NOMO-1 (cell line): ENCODE results near the gene KIF13A.
A peak's percentile ranks its signal among the peaks of the same experiment; 100 is the strongest.
"Not testable (repeated sequence)": the region's sequence is repeated elsewhere in the genome, so short reads cannot be mapped to it uniquely, and the experiment has no call there.

Experiments used
- DNase-seq, 2 experiments: peaks; one replicate each; lab custom pipeline; 2025; ENCODE audit not compliant: unreplicated experiment in 2 of 2; lab: John Stamatoyannopoulos, UW

Gene KIF13A

DNA sequence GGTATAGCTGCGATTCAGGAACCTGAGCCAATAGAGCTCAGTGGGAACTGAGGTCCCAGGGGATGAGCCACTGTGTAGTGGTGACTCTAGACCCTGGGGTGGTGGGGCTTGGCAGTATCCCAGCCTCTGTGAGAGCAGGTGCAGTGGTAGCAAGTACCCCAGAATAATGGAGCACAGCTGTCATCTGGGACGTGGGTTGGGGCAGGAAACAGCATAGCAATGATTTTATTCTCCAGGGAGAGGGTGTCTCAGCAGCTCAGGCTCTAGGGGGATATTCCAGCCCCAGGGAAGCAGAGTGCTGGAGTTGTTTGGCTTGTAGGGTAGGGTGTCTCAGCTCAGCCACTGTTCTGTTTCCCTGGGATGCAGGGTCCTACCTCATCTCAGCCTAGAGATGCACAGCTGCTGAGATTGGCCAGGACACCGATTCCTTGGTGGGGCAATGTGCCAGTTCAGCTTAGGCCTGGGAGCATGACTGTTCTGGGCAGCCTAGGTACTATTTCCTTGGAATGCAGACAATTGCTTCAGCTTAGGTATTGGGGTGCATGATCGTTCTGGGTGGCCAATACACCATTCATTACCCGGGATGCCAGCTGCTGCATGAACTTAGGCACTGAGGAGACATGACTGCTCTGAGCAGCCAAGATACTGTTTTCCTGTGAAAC, 246.7 kb downstream of the KIF13A start:
- DNase-seq, result no peak

DNA sequence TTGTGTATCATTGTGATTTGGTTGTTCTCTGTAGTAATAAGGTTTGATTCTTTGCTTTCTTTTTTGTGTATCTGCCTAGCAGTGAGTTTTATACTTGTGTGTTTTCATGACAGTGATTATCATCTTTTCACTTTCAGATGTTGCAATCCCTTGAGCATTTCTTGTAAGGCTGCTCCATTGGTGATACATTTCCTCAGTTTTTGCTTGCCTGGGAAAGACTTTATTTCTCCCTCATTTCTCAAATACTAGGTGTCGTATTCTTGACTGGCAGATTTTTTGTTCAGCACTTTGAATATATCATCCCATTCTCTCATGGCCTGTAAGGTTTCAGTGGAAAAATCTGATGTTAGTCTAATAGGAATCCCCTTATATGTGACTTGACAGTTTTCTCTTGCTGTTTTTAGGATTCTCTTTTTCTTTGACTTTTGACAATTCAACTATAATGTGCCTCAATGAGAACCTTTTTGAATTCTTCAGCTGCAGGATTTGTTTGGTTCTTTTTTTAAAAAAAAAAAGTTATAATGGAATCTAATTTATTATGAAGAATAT, 249.7 kb downstream of the KIF13A start:
- DNase-seq, result no peak

DNA sequence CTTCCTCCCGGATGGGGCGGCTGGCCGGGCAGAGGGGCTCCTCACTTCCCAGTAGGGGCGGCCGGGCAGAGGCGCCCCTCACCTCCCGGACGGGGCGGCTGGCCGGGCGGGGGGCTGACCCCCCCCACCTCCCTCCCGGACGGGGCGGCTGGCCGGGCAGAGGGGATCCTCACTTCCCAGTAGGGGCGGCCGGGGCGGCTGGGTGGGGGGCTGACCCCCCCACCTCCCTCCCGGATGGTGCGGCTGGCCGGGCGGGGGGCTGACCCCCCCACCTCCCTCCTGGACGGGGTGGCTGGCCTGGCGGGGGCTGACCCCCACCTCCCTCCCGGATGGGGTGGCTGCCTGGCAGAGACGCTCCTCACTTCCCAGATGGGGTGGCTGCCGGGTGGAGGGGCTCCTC, 252.1 kb downstream of the KIF13A start:
- DNase-seq, result not testable (repeated sequence)

DNA sequence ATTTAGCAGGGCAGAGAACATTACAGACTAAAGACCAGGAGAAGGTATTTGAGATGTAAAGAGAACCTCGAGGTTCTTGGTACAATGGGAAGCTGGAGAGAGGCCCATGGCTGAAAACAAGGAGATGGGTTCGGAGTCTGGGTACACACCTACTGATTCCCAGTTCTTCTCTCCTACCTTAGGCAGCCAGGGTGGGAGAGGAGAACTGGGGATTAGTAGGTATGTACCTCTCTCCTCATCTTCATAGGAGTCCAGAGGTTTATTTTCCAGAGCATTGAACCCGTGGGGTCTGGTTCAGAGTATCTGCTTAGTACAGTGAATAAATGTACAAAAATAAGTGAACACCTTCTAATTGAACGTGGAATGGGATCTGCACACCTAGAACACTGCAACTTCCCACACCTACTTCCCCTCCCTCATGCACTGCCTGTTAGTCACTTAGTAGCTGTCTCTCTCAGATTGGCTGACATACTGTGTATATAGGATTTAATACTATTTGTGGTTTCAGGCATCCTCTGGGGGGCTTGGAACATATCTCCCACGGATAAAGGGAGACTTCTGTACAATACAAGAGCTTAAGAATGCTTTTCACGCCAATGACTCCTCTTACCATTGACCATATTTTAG, 257.2 kb downstream of the KIF13A start:
- DNase-seq, result no peak

GRCh38 chr6:17729223-17730077, 258.0 kb downstream of the KIF13A start:
- DNase-seq, result no peak

DNA sequence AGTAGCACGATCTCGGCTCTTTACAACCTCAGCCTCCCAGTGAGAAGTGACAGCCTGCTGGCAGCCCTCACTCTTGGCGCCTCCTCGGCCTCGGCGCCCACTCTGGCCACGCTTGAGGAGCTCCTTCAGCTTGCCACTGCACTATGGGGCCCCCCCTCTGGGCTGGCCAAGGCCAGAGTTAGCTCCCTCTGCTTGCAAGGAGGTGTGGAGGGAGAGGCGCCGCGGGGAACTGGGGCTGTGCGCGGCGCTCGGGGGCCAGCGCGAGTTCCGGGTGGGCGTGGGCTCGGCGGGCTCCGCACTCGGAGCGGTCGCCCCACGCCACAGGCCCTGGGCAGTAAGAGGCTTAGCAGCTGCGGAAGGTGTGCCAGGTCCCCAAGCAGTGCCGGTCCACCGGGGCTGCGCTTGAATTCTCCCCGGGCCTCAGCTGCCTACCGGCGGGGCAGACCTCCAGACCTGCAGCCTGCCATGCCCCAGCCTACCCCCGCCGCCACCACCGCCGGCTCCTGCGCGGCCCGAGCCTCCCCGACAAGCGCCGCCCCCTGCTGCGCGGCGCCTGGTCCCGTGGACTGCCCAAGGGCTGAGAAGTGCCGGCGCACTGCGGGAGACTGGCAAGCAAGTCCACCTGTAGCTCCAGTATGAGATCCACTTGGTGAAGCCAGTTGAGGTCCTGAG, 258.7 kb downstream of the KIF13A start:
- DNase-seq, result no peak

- DNase-seq, result no peak
Measured at GRCh38 chr6:17725083-17725482, 262.4 kb downstream of the KIF13A start.

DNA sequence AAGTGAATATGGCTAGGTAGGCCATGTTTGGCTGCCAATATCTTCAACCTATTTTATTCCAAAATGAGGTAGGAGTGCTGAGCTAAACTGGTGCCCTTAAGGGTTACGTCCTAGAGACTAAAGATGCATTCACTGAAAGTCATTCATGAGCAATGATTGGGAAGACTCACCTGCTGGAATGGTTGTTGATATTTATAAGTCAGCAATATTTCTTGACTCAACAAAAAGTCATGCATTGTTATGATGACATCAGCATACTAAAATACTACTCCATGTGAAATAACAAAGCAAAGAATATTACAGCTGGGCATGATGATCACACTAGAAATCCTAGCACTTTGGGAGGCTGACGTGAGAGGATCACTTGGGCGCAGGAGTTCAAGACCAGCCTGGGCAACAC, 263.1 kb downstream of the KIF13A start:
- no peak for DNase-seq

GRCh38 chr6:17721671-17722070, 265.8 kb downstream of the KIF13A start:
- DNase-seq, result no peak

DNA sequence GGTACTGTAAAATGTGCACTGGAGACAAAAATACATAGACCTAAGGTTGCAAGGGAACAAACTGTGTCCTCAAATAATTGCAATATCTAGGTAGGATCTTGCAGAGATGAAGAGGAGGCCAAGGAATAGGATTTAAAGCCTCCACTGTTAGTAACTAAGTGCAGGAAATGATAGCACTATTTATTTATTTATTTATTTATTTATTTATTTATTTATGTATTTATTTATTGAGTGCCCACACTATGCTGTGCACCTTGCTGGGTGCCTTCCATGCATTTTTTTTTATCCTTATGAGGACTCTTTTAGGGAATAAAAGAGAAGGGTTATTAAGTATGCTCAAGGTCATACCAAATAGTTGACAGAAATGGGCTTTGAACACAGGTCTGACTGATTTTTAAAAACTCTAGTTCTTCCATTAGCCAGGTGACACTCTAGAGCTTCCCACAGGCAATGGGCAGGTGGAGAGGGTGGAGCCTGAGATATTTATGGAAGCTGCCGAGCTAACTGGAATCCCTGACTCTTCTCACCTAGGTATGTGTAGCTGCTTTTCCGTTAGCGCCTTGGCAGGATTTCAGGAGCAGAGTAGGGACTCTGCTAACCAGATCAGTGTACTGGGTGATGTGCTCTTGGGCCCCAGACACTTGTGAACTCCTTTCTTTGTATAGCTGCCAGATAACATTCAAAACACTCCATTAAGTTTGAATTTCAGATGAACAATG, 268.0 kb downstream of the KIF13A start:
- DNase-seq, result no peak

- no peak for DNase-seq
Measured at GRCh38 chr6:17716221-17716620, 271.2 kb downstream of the KIF13A start.

DNA sequence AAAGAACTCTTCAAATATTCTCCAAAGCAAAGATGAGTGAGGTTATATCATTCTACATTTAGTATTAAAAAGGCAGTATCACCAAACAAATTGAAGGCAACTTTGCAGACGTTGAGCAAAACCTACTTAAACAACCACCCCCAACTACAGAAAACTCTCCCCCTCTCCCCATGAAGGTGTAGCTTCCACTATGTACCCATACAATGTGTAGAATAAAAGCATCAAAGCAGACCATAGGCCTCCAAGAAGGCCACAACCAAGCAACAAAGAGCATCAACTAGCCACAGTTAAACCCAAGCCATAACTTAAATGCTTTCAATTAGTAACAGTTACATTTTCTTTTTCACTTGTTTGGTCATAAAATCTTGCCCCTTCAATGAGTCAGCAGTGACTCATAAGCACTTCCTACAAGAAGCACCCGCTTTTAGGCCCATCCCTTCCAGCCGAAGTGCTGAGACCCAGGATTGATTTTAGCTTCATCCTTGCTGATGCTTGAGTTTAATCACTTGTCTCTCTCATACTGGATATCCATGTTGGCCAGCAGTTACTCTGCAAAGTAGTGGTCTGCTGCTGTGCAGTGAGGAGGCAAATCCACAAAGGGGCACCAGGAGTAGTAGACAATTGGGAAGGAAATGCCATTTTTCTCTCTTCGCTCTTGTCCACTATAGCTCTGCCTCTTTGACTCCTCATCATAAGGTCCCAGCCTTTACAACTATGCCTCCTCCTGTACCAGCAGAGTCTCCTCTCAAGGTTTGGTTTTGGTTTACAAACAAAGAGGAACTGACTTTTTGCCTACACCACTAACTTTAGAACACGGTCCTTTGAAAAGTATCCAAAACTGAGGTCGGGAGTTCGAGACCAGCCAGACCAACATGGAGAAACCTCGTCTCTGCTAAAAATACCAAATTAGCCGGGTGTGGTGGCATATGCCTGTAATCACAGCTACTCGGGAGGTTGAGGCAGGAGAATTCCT, 272.3 kb downstream of the KIF13A start:
- peak; percentile 66 to 85 for DNase-seq

DNA sequence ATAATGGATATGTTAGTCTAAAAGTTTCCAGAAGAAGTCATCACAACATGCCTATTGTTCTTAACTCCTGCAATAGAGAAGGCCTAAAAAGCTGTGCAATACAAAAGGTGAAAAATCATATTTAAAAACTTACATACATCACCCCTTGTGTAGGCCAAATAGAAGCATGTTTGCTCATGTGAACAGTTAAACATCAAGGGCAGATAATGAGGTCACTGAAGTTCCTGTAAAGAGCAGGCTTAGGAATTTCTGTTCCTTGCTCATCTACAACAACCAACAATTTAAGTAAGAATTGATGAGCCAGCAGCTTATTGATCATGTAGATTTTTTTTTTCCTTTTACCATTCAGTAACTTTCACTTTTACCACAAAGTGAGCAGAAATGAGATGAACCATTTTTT, 273.3 kb downstream of the KIF13A start:
- DNase-seq, result no peak

GRCh38 chr6:17712576-17712975, 274.9 kb downstream of the KIF13A start:
- no peak for DNase-seq

GRCh38 chr6:17710331-17710730, 277.1 kb downstream of the KIF13A start:
- DNase-seq, result no peak

- no peak for DNase-seq
Measured at GRCh38 chr6:17709476-17709875, 278.0 kb downstream of the KIF13A start.
